SK-N-SH (cell line): ENCODE results near the gene PHETA2. TPM values are rescaled to one million over a fixed set of nuclear protein-coding genes. Genes with fewer than 3 reads are reported as not detected.

ENCODE experiments used
- CTCF ChIA-PET: fragments of 300-600, 350-600 bp; formaldehyde crosslinking; extraction: SDS; loops from one replicate; lab custom pipeline; 2021; lab: Yijun Ruan, JAX
- POLR2A ChIA-PET: fragments of 350-600 bp; sonication (Branson Sonifier 250); formaldehyde crosslinking; extraction: SDS; loops from one replicate; lab custom pipeline; 2020; ENCODE audit warnings: antibody characterized with exemption, inconsistent platforms; lab: Yijun Ruan, JAX
- DNase-seq: peaks from one replicate; pipeline ENCODE4 v3.0.0; 2012
- H2AFZ ChIP-seq: fragments of 200-600 bp; sonication (generic); 2 replicates; pipeline ENCODE4 v1.8.1; 2016; ENCODE audit warnings: antibody characterized with exemption, mild to moderate bottlenecking, low read depth
- H3F3A ChIP-seq: fragments of 200-600 bp; sonication (generic); replicated peaks from 2 replicates; pipeline ENCODE3; 2016; ENCODE audit warnings: antibody characterized with exemption, mild to moderate bottlenecking; ENCODE audit not compliant: insufficient read depth
- H3K27ac ChIP-seq, 2 experiments: fragments of 200-500 bp in 1 of 2; fragments of 200-600 bp in 1 of 2; sonication (Bioruptor generic) in 1 of 2; sonication (generic), shearing (Covaris generic) in 1 of 2; 2 replicates each; pipeline versions ENCODE4 v1.5.1 to v1.6.1; 2014 to 2016; ENCODE audit warnings: low read depth in 2 of 2, inconsistent platforms in 1 of 2, low read length in 1 of 2, mild to moderate bottlenecking in 1 of 2, mixed read lengths in 1 of 2
- H3K27me3 ChIP-seq: fragments of 200-600 bp; sonication (generic), shearing (Covaris generic); 2 replicates; pipeline ENCODE4 v1.6.1; 2016; ENCODE audit warnings: mixed run types; ENCODE audit not compliant: insufficient read depth
- H3K36me3 ChIP-seq, 2 experiments: fragments of 200-500 bp in 1 of 2; fragments of 200-600 bp in 1 of 2; sonication (Bioruptor generic) in 1 of 2; sonication (generic) in 1 of 2; replicated peaks in 1 of 2; 2 replicates each; pipeline versions ENCODE3 to v1.5.1; 2014 to 2016; ENCODE audit warnings: low read length in 1 of 2, mild to moderate bottlenecking in 1 of 2; ENCODE audit not compliant: insufficient read depth in 2 of 2, control insufficient read depth in 1 of 2
- H3K4me1 ChIP-seq, 2 experiments: fragments of 200-500 bp in 1 of 2; fragments of 200-600 bp in 1 of 2; sonication (Bioruptor generic) in 1 of 2; sonication (generic), shearing (Covaris generic) in 1 of 2; 2 replicates each; pipeline versions ENCODE4 v1.5.1 to v1.6.1; 2014 to 2016; ENCODE audit warnings: low read depth in 1 of 2, low read length in 1 of 2, mixed run types in 1 of 2; ENCODE audit not compliant: insufficient read depth in 2 of 2, control insufficient read depth in 1 of 2
- H3K4me2 ChIP-seq: fragments of 200-600 bp; sonication (generic), shearing (Covaris generic); 2 replicates; pipeline ENCODE4 v1.6.1; 2017; ENCODE audit warnings: mixed run types
- H3K4me3 ChIP-seq, 2 experiments: fragments of 200-500 bp in 1 of 2; fragments of 200-600 bp in 1 of 2; sonication (Bioruptor generic) in 1 of 2; sonication (generic), shearing (Covaris generic) in 1 of 2; 2 replicates each; pipeline versions ENCODE4 v1.5.1 to v1.8.1; 2014 to 2016; ENCODE audit warnings: low read depth in 2 of 2, inconsistent platforms in 1 of 2, low read length in 1 of 2, mild to moderate bottlenecking in 1 of 2, mixed read lengths in 1 of 2, moderate library complexity in 1 of 2
- H3K79me2 ChIP-seq: fragments of 200-600 bp; sonication (generic); 2 replicates; pipeline ENCODE4 v1.8.1; 2017; ENCODE audit warnings: mild to moderate bottlenecking; ENCODE audit not compliant: insufficient read depth
- H3K9ac ChIP-seq: fragments of 200-600 bp; sonication (generic); 2 replicates; pipeline ENCODE4 v1.6.1; 2017; ENCODE audit warnings: mixed run types
- H3K9me2 ChIP-seq: fragments of 200-600 bp; sonication (generic); 2 replicates; pipeline ENCODE4 v1.6.1; 2017; ENCODE audit warnings: mixed run types
- H3K9me3 ChIP-seq: fragments of 200-600 bp; sonication (generic); 2 replicates; pipeline ENCODE4 v1.6.1; 2017; ENCODE audit warnings: mixed run types, mild to moderate bottlenecking, moderate library complexity
- H4K20me1 ChIP-seq: fragments of 200-600 bp; sonication (generic); 2 replicates; pipeline ENCODE4 v1.6.1; 2017; ENCODE audit warnings: mild to moderate bottlenecking, mixed run types; ENCODE audit not compliant: insufficient read depth
- CHD2 ChIP-seq: fragments of 150-350 bp; IDR thresholded peaks from 2 replicates; pipeline ENCODE4 v1.6.1; 2018; ENCODE audit warnings: low read length; ENCODE audit not compliant: partially characterized antibody
- CTCF ChIP-seq: fragments of 200-600 bp; sonication (generic); IDR thresholded peaks from 2 replicates; pipeline ENCODE4 v1.6.1; 2017; ENCODE audit warnings: antibody characterized with exemption, mild to moderate bottlenecking, moderate library complexity
- EP300 ChIP-seq, 2 experiments: IDR thresholded peaks; 2 replicates each; pipeline versions ENCODE4 v1.4.0 to v1.6.1; 2012; ENCODE audit warnings: borderline replicate concordance in 1 of 2, low read depth in 1 of 2, low read length in 1 of 2
- FOSL2 ChIP-seq: IDR thresholded peaks from 2 replicates; pipeline ENCODE4 v1.4.0; 2012; ENCODE audit warnings: low read depth, mild to moderate bottlenecking, moderate library complexity, borderline replicate concordance
- FOXM1 ChIP-seq: IDR thresholded peaks from 2 replicates; pipeline ENCODE4 v1.4.0; 2012; ENCODE audit warnings: low read depth, mild to moderate bottlenecking
- GATA2 ChIP-seq: sonication (generic); formaldehyde crosslinking; IDR thresholded peaks from 2 replicates; pipeline ENCODE4 v1.5.0; 2020; ENCODE audit warnings: mild to moderate bottlenecking, missing genetic modification reagents
- IRF3 ChIP-seq: fragments of 150-350 bp; IDR thresholded peaks from 2 replicates; pipeline ENCODE4 v1.6.1; 2016; ENCODE audit warnings: mild to moderate bottlenecking, low read depth, low read length
- NFIC ChIP-seq: IDR thresholded peaks from 2 replicates; pipeline ENCODE4 v1.4.0; 2012; ENCODE audit warnings: borderline replicate concordance
- RCOR1 ChIP-seq: fragments of 150-350 bp; IDR thresholded peaks from 2 replicates; pipeline ENCODE4 v1.6.1; 2017; ENCODE audit warnings: antibody characterized with exemption, low read length
- SMC3 ChIP-seq: IDR thresholded peaks from 2 replicates; pipeline ENCODE4 v1.6.1; 2012; ENCODE audit warnings: low read depth, low read length, improper control_type of control experiment
- USF2 ChIP-seq: fragments of 150-350 bp; IDR thresholded peaks from 2 replicates; pipeline ENCODE4 v1.6.1; 2017; ENCODE audit warnings: antibody characterized with exemption, low read length, low read depth, borderline replicate concordance
- YY1 ChIP-seq: IDR thresholded peaks from 2 replicates; pipeline ENCODE4 v1.4.0; 2012; ENCODE audit warnings: low read depth, mild to moderate bottlenecking
- WGBS: methylation state at CpG from one replicate; pipeline ENCODE4 v1.1.6; 2017; ENCODE audit warnings: low lambda C conversion rate; 5-methylcytosine and 5-hydroxymethylcytosine counted together
- polyA plus RNA-seq, 3 experiments: library from polyadenylated mRNA; depleted of rRNA; stranded (reverse); fragments of >200 nt; gene quantifications; 2 replicates each; pipeline ENCODE4 v1.2.3, GENCODE V29; 2012

PHETA2 gene
- polyA plus RNA-seq, 1 of the 3 experiments (the other 2 are of a cell fraction): 0.05 TPM

GRCh38 chr22:42067671-42068251 lies 6.3 kb upstream of the PHETA2 start (continued):
- TF ChIP-seq RCOR1 (no peak), CTCF (no peak), FOXM1 (no peak), IRF3 (no peak), USF2 (no peak), NFIC (no peak), FOSL2 (no peak), YY1 (no peak)

- Histone ChIP-seq H3K4me1 (peaks cover 8% of the 10 kb centered on the region in 2 experiments; a peak in 2 of 4 replicates), H3K9me2 (no peaks in the 10 kb centered on the region), H3K79me2 (no peaks in the 10 kb centered on the region), H3F3A (no peaks in the 10 kb centered on the region), H3K27me3 (no peaks in the 10 kb centered on the region), H3K9ac (no peak overlapping the region), H3K9me3 (no peaks in the 10 kb centered on the region), H3K36me3 (no peaks in the 10 kb centered on the region), H3K27ac (no peak overlapping the region), H2AFZ (no peak overlapping the region), H3K4me2 (no peak overlapping the region), H3K4me3 (no peak overlapping the region), H4K20me1 (no peaks in the 10 kb centered on the region)
- WGBS: no CpG with 5 or more reads among the region's 4 CpGs
- POLR2A ChIA-PET: no interaction called here
- CTCF ChIA-PET: no interaction called here
- no peak for TF ChIP-seq EP300 (IDR thresholded peaks at IDR 0.05; ENCODE audit: borderline replicate concordance in 1 of 2, low read depth in 1 of 2, low read length in 1 of 2)
- no peak for TF ChIP-seq CTCF
- TF ChIP-seq SMC3: no peak
- no peak for TF ChIP-seq YY1
- TF ChIP-seq CHD2: no peak
- no peak for TF ChIP-seq GATA2 (CRISPR knock-in tag)
- no peak for DNase-seq
These were observed 5.8 kb upstream of the PHETA2 start for GRCh38 chr22:42068291-42068690.
